H9 (cell line): ENCODE data around the gene STMN3. TPM values are rescaled to one million over a fixed set of nuclear protein-coding genes. Genes with fewer than 3 reads are reported as not detected.

Source experiments
- DNase-seq: peaks from one replicate; pipeline ENCODE4 v3.0.0-alpha.2; 2017
- H2AFZ ChIP-seq: one replicate; pipeline ENCODE4 v1.6.1; 2013; ENCODE audit warnings: mild to moderate bottlenecking, low read length, control low read depth, moderate library complexity
- H2AK5ac ChIP-seq: 2 replicates; pipeline ENCODE4 v1.6.1; 2013; ENCODE audit warnings: low read length, control low read depth, mixed read lengths; ENCODE audit not compliant: insufficient read length
- H2BK120ac ChIP-seq: one replicate; pipeline ENCODE4 v1.6.1; 2013; ENCODE audit warnings: low read depth, mild to moderate bottlenecking, low read length, control low read depth, inconsistent platforms; ENCODE audit not compliant: poor library complexity, severe bottlenecking
- H2BK12ac ChIP-seq: 2 replicates; pipeline ENCODE4 v1.6.1; 2013; ENCODE audit warnings: low read length, control low read depth, mixed read lengths, low read depth; ENCODE audit not compliant: insufficient read length
- H2BK15ac ChIP-seq: 2 replicates; pipeline ENCODE4 v1.6.1; 2013; ENCODE audit warnings: low read depth, low read length, control low read depth
- H2BK20ac ChIP-seq: one replicate; pipeline ENCODE4 v1.6.1; 2013; ENCODE audit warnings: low read depth, mild to moderate bottlenecking, low read length, control low read depth, inconsistent platforms; ENCODE audit not compliant: poor library complexity, severe bottlenecking
- H2BK5ac ChIP-seq: 2 replicates; pipeline ENCODE4 v1.6.1; 2013; ENCODE audit warnings: low read length, control low read depth, mixed read lengths; ENCODE audit not compliant: insufficient read length
- H3K14ac ChIP-seq: 2 replicates; pipeline ENCODE4 v1.6.1; 2013; ENCODE audit warnings: low read length, control low read depth; ENCODE audit not compliant: insufficient read depth
- H3K18ac ChIP-seq: 2 replicates; pipeline ENCODE4 v1.6.1; 2013; ENCODE audit warnings: low read depth, mild to moderate bottlenecking, mixed read lengths, low read length, control low read depth; ENCODE audit not compliant: insufficient read length
- H3K23ac ChIP-seq: 2 replicates; pipeline ENCODE4 v1.6.1; 2013; ENCODE audit warnings: low read length, control low read depth, mixed read lengths, low read depth; ENCODE audit not compliant: insufficient read length
- H3K23me2 ChIP-seq: 2 replicates; pipeline ENCODE4 v1.6.1; 2013; ENCODE audit warnings: low read depth, mild to moderate bottlenecking, mixed read lengths, low read length, control low read depth; ENCODE audit not compliant: insufficient read length, poor library complexity, severe bottlenecking
- H3K27ac ChIP-seq: 2 replicates; pipeline ENCODE4 v1.5.1; 2013; ENCODE audit warnings: low read length, control low read depth, mixed read lengths, low read depth; ENCODE audit not compliant: insufficient read length
- H3K27me3 ChIP-seq: 2 replicates; pipeline ENCODE4 v1.6.1; 2013; ENCODE audit warnings: low read length, control low read depth, inconsistent platforms; ENCODE audit not compliant: insufficient read depth
- H3K4ac ChIP-seq: 2 replicates; pipeline ENCODE4 v1.6.1; 2013; ENCODE audit warnings: low read depth, mild to moderate bottlenecking, control low read depth, inconsistent platforms, low read length, moderate library complexity
- H3K4me1 ChIP-seq: 2 replicates; pipeline ENCODE4 v1.6.1; 2013; ENCODE audit warnings: low read length, control low read depth, inconsistent platforms; ENCODE audit not compliant: insufficient read depth
- H3K4me2 ChIP-seq: 2 replicates; pipeline ENCODE4 v1.6.1; 2013; ENCODE audit warnings: low read length, control low read depth, mixed read lengths; ENCODE audit not compliant: insufficient read length, insufficient read depth
- H3K56ac ChIP-seq: 2 replicates; pipeline ENCODE4 v1.6.1; 2013; ENCODE audit warnings: low read depth, mild to moderate bottlenecking, mixed read lengths, low read length, control low read depth; ENCODE audit not compliant: insufficient read length
- H3K79me1 ChIP-seq: 2 replicates; pipeline ENCODE4 v1.6.1; 2013; ENCODE audit warnings: low read depth, mild to moderate bottlenecking, moderate library complexity, low read length, control low read depth, inconsistent platforms; ENCODE audit not compliant: insufficient read depth, poor library complexity, severe bottlenecking
- H3K79me2 ChIP-seq: 2 replicates; pipeline ENCODE4 v1.6.1; 2013; ENCODE audit warnings: low read length, control low read depth, inconsistent platforms; ENCODE audit not compliant: insufficient read depth
- H3K9ac ChIP-seq: 2 replicates; pipeline ENCODE4 v1.6.1; 2013; ENCODE audit warnings: low read length, control low read depth, mixed read lengths; ENCODE audit not compliant: insufficient read length; ENCODE audit errors: extremely low read depth
- H3K9me3 ChIP-seq: one replicate; pipeline ENCODE4 v1.6.1; 2013; ENCODE audit warnings: low read depth, low read length, inconsistent platforms; ENCODE audit not compliant: control insufficient read depth
- H3T11ph ChIP-seq: one replicate; pipeline ENCODE4 v1.6.1; 2013; ENCODE audit warnings: mild to moderate bottlenecking, low read length, control low read depth, inconsistent platforms
- H4K20me1 ChIP-seq: one replicate; pipeline ENCODE4 v1.6.1; 2013; ENCODE audit not compliant: control insufficient read depth, insufficient read length, insufficient read depth
- H4K5ac ChIP-seq: 2 replicates; pipeline ENCODE4 v1.6.1; 2013; ENCODE audit warnings: low read depth, mild to moderate bottlenecking, mixed read lengths, low read length, control low read depth; ENCODE audit not compliant: insufficient read length
- H4K8ac ChIP-seq: replicated peaks from 2 replicates; pipeline ENCODE4 v1.6.1; 2013; ENCODE audit warnings: low read length, control low read depth, mixed read lengths, low read depth; ENCODE audit not compliant: insufficient read length
- H4K91ac ChIP-seq: 2 replicates; pipeline ENCODE4 v1.6.1; 2013; ENCODE audit warnings: low read depth, mild to moderate bottlenecking, moderate library complexity, mixed read lengths, low read length, control low read depth; ENCODE audit not compliant: insufficient read length
- H3K27ac Mint-ChIP-seq, 3 experiments: 2 replicates in 2 of 3; 3 replicates in 1 of 3; pipeline ENCODE4 v1.8.0; 2020 to 2021; ENCODE audit warnings: mixed read lengths in 3 of 3, mild to moderate bottlenecking in 1 of 3, moderate library complexity in 1 of 3
- H3K27me3 Mint-ChIP-seq: 2 replicates; pipeline ENCODE4 v1.8.0; 2021; ENCODE audit warnings: low read depth, mild to moderate bottlenecking, moderate library complexity, mixed read lengths
- H3K36me3 Mint-ChIP-seq, 3 experiments: 2 replicates in 2 of 3; 3 replicates in 1 of 3; pipeline ENCODE4 v1.8.0; 2020 to 2021; ENCODE audit warnings: low read depth in 3 of 3, mixed read lengths in 3 of 3; ENCODE audit not compliant: insufficient read depth in 1 of 3
- H3K4me1 Mint-ChIP-seq, 2 experiments: 2 replicates each; pipeline ENCODE4 v1.8.0; 2020; ENCODE audit warnings: mixed read lengths in 2 of 2
- H3K4me3 Mint-ChIP-seq, 2 experiments: 2 replicates in 1 of 2; 3 replicates in 1 of 2; pipeline ENCODE4 v1.8.0; 2020 to 2021; ENCODE audit warnings: mild to moderate bottlenecking in 2 of 2, mixed read lengths in 2 of 2, moderate library complexity in 1 of 2
- H3K9me3 Mint-ChIP-seq, 2 experiments: 2 replicates in 1 of 2; 3 replicates in 1 of 2; pipeline ENCODE4 v1.8.0; 2020; ENCODE audit warnings: mild to moderate bottlenecking in 2 of 2, mixed read lengths in 2 of 2, moderate library complexity in 1 of 2
- WGBS: extraction: QIAGEN DNeasy Blood & Tissue Kit; methylation state at CpG from one replicate; pipeline ENCODE4 v1.1.7; 2013; ENCODE audit warnings: missing lambda C conversion rate, low lambda C conversion rate, mixed read lengths; ENCODE audit not compliant: insufficient read length; ENCODE audit errors: extremely low coverage; 5-methylcytosine and 5-hydroxymethylcytosine counted together
- total RNA-seq: library from RNA; stranded (reverse); gene quantifications from 2 replicates; pipeline ENCODE4 v1.2.1, GENCODE V29; 2021
- TF ChIP-seq, protein P1 (sequence below): fragments of 200-600 bp; sonication (generic); conservative IDR thresholded peaks from 3 replicates; pipeline ENCODE4 v1.8.0; 2021; ENCODE audit warnings: antibody characterized with exemption, mild to moderate bottlenecking

Gene STMN3
- total RNA-seq, 1 experiment from 2014 or later: 54.0 TPM

DNA sequence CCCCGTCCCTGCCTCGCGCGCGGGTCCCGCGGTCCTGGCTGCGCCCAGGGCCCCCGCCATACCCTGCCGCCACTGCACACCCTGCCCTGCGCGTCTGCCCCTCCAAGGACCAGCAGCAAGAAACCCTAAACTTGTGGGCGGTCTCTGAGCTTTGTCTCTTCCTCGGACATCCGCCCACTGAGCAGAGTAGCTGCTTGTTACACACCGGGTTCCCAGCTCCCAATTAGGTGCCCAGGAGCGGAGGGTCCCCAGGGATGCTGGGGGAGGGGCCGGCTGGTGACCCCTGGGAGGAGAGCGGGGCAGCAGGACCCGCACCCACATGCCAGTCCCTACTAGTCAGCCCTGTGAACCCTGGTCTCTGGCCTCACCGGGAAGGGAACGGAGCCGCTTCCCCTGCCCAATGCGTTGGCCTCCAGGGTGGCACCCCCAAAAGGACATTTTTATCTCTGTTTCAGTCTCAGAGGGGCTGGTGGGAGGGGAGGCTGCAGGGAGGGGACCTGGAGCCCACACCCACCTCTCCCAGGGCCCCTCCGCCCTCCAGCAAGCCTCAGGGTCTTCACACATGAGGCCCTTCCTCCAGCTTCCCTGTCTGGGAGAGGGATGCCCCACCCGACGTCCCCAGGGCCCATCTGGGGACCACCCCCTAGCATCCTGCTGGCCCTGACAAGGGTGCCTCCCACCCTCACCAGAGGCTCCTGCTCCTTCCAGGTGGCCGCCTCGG lies 10.5 kb downstream of the STMN3 start:
- no peak overlapping the region for H4K5ac ChIP-seq
- no peaks in the 10 kb centered on the region for H3K79me1 ChIP-seq
- Mint-ChIP-seq H3K36me3 (peaks cover 0 to 3% (median 2%) of the 10 kb centered on the region in 3 experiments; a peak in 3 of 7 replicates), H3K27me3 (0 out of 2 replicates have a peak, but pooled peaks cover 1% of the 10 kb centered on the region), H3K4me3 (peak overlapping the region; percentile 77 to 84), H3K9me3 (no peaks in the 10 kb centered on the region; a peak in 1 of 5 replicates), H3K4me1 (peaks cover 4 to 13% of the 10 kb centered on the region in 2 experiments), H3K27ac (0 out of 7 replicates have a peak overlapping the region, but pooled peaks of 1 of the 3 experiments have one; percentile 27)
- H4K91ac ChIP-seq: no peak overlapping the region
- H4K20me1 ChIP-seq: no peaks in the 10 kb centered on the region
- WGBS: no CpG with 5 or more reads among the region's 29 CpGs
- no peaks in the 10 kb centered on the region for H3K27me3 ChIP-seq
- H3K4me2 ChIP-seq: peak overlapping the region; percentile 41
- H2BK5ac ChIP-seq: no peak overlapping the region
- peaks cover 7% of the 10 kb centered on the region for H3K23me2 ChIP-seq
- no peak overlapping the region for H2AFZ ChIP-seq
- H3K9me3 ChIP-seq: no peaks in the 10 kb centered on the region
- peak; percentile 66 for DNase-seq
- no peak overlapping the region for H3T11ph ChIP-seq
- no peak overlapping the region for H3K27ac ChIP-seq
- no peaks in the 10 kb centered on the region for H3K79me2 ChIP-seq
- no peak overlapping the region for H4K8ac ChIP-seq
- H3K4me1 ChIP-seq: no peaks in the 10 kb centered on the region
- H2BK15ac ChIP-seq: no peak overlapping the region
- H3K4ac ChIP-seq: no peak overlapping the region
- H3K23ac ChIP-seq: no peak overlapping the region
- H3K56ac ChIP-seq: no peak overlapping the region
- no peak overlapping the region for H3K18ac ChIP-seq
- H3K14ac ChIP-seq: no peak overlapping the region; the same call in 1 of the 2 replicates
- TF ChIP-seq, protein P1, sequence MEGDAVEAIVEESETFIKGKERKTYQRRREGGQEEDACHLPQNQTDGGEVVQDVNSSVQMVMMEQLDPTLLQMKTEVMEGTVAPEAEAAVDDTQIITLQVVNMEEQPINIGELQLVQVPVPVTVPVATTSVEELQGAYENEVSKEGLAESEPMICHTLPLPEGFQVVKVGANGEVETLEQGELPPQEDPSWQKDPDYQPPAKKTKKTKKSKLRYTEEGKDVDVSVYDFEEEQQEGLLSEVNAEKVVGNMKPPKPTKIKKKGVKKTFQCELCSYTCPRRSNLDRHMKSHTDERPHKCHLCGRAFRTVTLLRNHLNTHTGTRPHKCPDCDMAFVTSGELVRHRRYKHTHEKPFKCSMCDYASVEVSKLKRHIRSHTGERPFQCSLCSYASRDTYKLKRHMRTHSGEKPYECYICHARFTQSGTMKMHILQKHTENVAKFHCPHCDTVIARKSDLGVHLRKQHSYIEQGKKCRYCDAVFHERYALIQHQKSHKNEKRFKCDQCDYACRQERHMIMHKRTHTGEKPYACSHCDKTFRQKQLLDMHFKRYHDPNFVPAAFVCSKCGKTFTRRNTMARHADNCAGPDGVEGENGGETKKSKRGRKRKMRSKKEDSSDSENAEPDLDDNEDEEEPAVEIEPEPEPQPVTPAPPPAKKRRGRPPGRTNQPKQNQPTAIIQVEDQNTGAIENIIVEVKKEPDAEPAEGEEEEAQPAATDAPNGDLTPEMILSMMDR: no peak
- H3K9ac ChIP-seq: no peak overlapping the region
- H2BK20ac ChIP-seq: no peak overlapping the region
- H2BK12ac ChIP-seq: no peak overlapping the region
- no peak overlapping the region for H2BK120ac ChIP-seq
- no peak overlapping the region for H2AK5ac ChIP-seq
